ENCODE results near the gene INTS1.

The INTS1 gene

GRCh38 chr7:1431634-1432380 lies 72.4 kb downstream of the INTS1 start:
- POLR2A ChIA-PET, result no interaction called here
- H3K4me3 ChIP-seq (ENCODE audit: control insufficient read depth in 1 of 7, extremely low read depth in 1 of 7, insufficient read depth in 4 of 7, low read depth in 2 of 7, low read length in 6 of 7), result no peak overlapping the region
- WGBS (ENCODE audit: insufficient coverage), result 57% methylated on average over 12 of the region's 22 CpGs
- H3K27me3 ChIP-seq (replicated peaks in 2 of 5; ENCODE audit: control insufficient read depth in 4 of 5, insufficient read depth in 5 of 5, low read length in 4 of 5), result peaks cover 0 to 20% (median 0%) of the 10 kb centered on the region in 5 experiments
- H3K9me3 ChIP-seq (ENCODE audit: control extremely low read depth in 1 of 5, control insufficient read depth in 4 of 5, insufficient read depth in 2 of 5, low read depth in 1 of 5, low read length in 4 of 5), result no peaks in the 10 kb centered on the region
- CTCF ChIA-PET, result interaction anchor here (0.8 to 2.1 kb wide), 13 partner anchors 9 to 241 kb away, joined by 3 to 6 read pairs (median 3); no protein-coding TSS in a partner anchor
- no peaks in the 10 kb centered on the region for H3K36me3 ChIP-seq (ENCODE audit: control insufficient read depth in 4 of 4, insufficient read depth in 4 of 4, low read length in 3 of 4)
- H3K27ac ChIP-seq (ENCODE audit: insufficient read depth in 1 of 2, low read depth in 1 of 2, low read length in 2 of 2, poor library complexity in 1 of 2, severe bottlenecking in 2 of 2), result no peak overlapping the region
- no peak for DNase-seq
- H3K4me1 ChIP-seq (ENCODE audit: control extremely low read depth in 1 of 4, control insufficient read depth in 4 of 4, insufficient read depth in 4 of 4, low read length in 3 of 4), result no peaks in the 10 kb centered on the region

- WGBS (ENCODE audit: insufficient coverage), result 77% methylated on average over 7 of the region's 10 CpGs
- Histone ChIP-seq H3K27me3 (replicated peaks in 2 of 5; ENCODE audit: control insufficient read depth in 4 of 5, insufficient read depth in 5 of 5, low read length in 4 of 5) (peaks cover 0 to 20% (median 0%) of the 10 kb centered on the region in 5 experiments), H3K4me3 (ENCODE audit: control insufficient read depth in 1 of 7, extremely low read depth in 1 of 7, insufficient read depth in 4 of 7, low read depth in 2 of 7, low read length in 6 of 7) (no peak overlapping the region), H3K27ac (ENCODE audit: insufficient read depth in 1 of 2, low read depth in 1 of 2, low read length in 2 of 2, poor library complexity in 1 of 2, severe bottlenecking in 2 of 2) (no peak overlapping the region), H3K4me1 (ENCODE audit: control extremely low read depth in 1 of 4, control insufficient read depth in 4 of 4, insufficient read depth in 4 of 4, low read length in 3 of 4) (no peaks in the 10 kb centered on the region), H3K36me3 (ENCODE audit: control insufficient read depth in 4 of 4, insufficient read depth in 4 of 4, low read length in 3 of 4) (no peaks in the 10 kb centered on the region), H3K9me3 (ENCODE audit: control extremely low read depth in 1 of 5, control insufficient read depth in 4 of 5, insufficient read depth in 2 of 5, low read depth in 1 of 5, low read length in 4 of 5) (no peaks in the 10 kb centered on the region)
- no peak for DNase-seq
- CTCF ChIA-PET, result interaction anchor here (0.8 to 1.7 kb wide), 6 partner anchors 12 to 240 kb away, joined by 3 to 4 read pairs (median 3); no protein-coding TSS in a partner anchor
- POLR2A ChIA-PET, result interaction anchor here (0.7 kb wide), 1 partner anchor 196 kb away, joined by 3 read pairs; no protein-coding TSS in a partner anchor
Measured at GRCh38 chr7:1431226-1431625, 73.0 kb downstream of the INTS1 start.

- DNase-seq, result no peak
- Histone ChIP-seq H3K27ac (ENCODE audit: insufficient read depth in 1 of 2, low read depth in 1 of 2, low read length in 2 of 2, poor library complexity in 1 of 2, severe bottlenecking in 2 of 2) (no peak overlapping the region), H3K36me3 (ENCODE audit: control insufficient read depth in 4 of 4, insufficient read depth in 4 of 4, low read length in 3 of 4) (no peaks in the 10 kb centered on the region), H3K9me3 (ENCODE audit: control extremely low read depth in 1 of 5, control insufficient read depth in 4 of 5, insufficient read depth in 2 of 5, low read depth in 1 of 5, low read length in 4 of 5) (no peaks in the 10 kb centered on the region), H3K4me3 (ENCODE audit: control insufficient read depth in 1 of 7, extremely low read depth in 1 of 7, insufficient read depth in 4 of 7, low read depth in 2 of 7, low read length in 6 of 7) (no peak overlapping the region), H3K4me1 (ENCODE audit: control extremely low read depth in 1 of 4, control insufficient read depth in 4 of 4, insufficient read depth in 4 of 4, low read length in 3 of 4) (no peaks in the 10 kb centered on the region), H3K27me3 (replicated peaks in 2 of 5; ENCODE audit: control insufficient read depth in 4 of 5, insufficient read depth in 5 of 5, low read length in 4 of 5) (peaks cover 0 to 20% (median 0%) of the 10 kb centered on the region in 5 experiments)
- POLR2A ChIA-PET, result no interaction called here
- 92% methylated on average over 24 of the region's 32 CpGs for WGBS (ENCODE audit: insufficient coverage)
- CTCF ChIA-PET, result interaction anchor here (0.7 to 2.3 kb wide), 4 partner anchors 13 to 236 kb away, joined by 3 to 6 read pairs (median 5); no protein-coding TSS in a partner anchor
Measured at GRCh38 chr7:1430056-1430845, 73.9 kb downstream of the INTS1 start.

GRCh38 chr7:1428941-1429501 lies 75.2 kb downstream of the INTS1 start:
- peaks cover 0 to 20% (median 0%) of the 10 kb centered on the region in 5 experiments for H3K27me3 ChIP-seq (replicated peaks in 2 of 5; ENCODE audit: control insufficient read depth in 4 of 5, insufficient read depth in 5 of 5, low read length in 4 of 5)
- ChIA-PET CTCF (interaction anchor here (0.5 to 2.3 kb wide), 4 partner anchors 9 to 235 kb away, joined by 3 to 6 read pairs (median 4); no protein-coding TSS in a partner anchor), POLR2A (no interaction called here)
- no peaks in the 10 kb centered on the region for H3K36me3 ChIP-seq (ENCODE audit: control insufficient read depth in 4 of 4, insufficient read depth in 4 of 4, low read length in 3 of 4)
- WGBS (ENCODE audit: insufficient coverage), result 70% methylated on average over 12 of the region's 20 CpGs
- no peak overlapping the region for H3K4me3 ChIP-seq (ENCODE audit: control insufficient read depth in 1 of 7, extremely low read depth in 1 of 7, insufficient read depth in 4 of 7, low read depth in 2 of 7, low read length in 6 of 7)
- DNase-seq, result no peak
- no peaks in the 10 kb centered on the region for H3K9me3 ChIP-seq (ENCODE audit: control extremely low read depth in 1 of 5, control insufficient read depth in 4 of 5, insufficient read depth in 2 of 5, low read depth in 1 of 5, low read length in 4 of 5)
- no peaks in the 10 kb centered on the region for H3K4me1 ChIP-seq (ENCODE audit: control extremely low read depth in 1 of 4, control insufficient read depth in 4 of 4, insufficient read depth in 4 of 4, low read length in 3 of 4)
- H3K27ac ChIP-seq (ENCODE audit: insufficient read depth in 1 of 2, low read depth in 1 of 2, low read length in 2 of 2, poor library complexity in 1 of 2, severe bottlenecking in 2 of 2), result no peak overlapping the region

GRCh38 chr7:1427064-1427657 lies 77.0 kb downstream of the INTS1 start:
- no peak for DNase-seq
- Histone ChIP-seq H3K9me3 (ENCODE audit: control extremely low read depth in 1 of 5, control insufficient read depth in 4 of 5, insufficient read depth in 2 of 5, low read depth in 1 of 5, low read length in 4 of 5) (no peaks in the 10 kb centered on the region), H3K4me3 (ENCODE audit: control insufficient read depth in 1 of 7, extremely low read depth in 1 of 7, insufficient read depth in 4 of 7, low read depth in 2 of 7, low read length in 6 of 7) (no peak overlapping the region), H3K4me1 (ENCODE audit: control extremely low read depth in 1 of 4, control insufficient read depth in 4 of 4, insufficient read depth in 4 of 4, low read length in 3 of 4) (peaks cover 0 to 9% (median 7%) of the 10 kb centered on the region in 4 experiments), H3K27me3 (replicated peaks in 2 of 5; ENCODE audit: control insufficient read depth in 4 of 5, insufficient read depth in 5 of 5, low read length in 4 of 5) (peaks cover 0 to 18% (median 0%) of the 10 kb centered on the region in 5 experiments), H3K36me3 (ENCODE audit: control insufficient read depth in 4 of 4, insufficient read depth in 4 of 4, low read length in 3 of 4) (no peaks in the 10 kb centered on the region), H3K27ac (ENCODE audit: insufficient read depth in 1 of 2, low read depth in 1 of 2, low read length in 2 of 2, poor library complexity in 1 of 2, severe bottlenecking in 2 of 2) (no peak overlapping the region)
- POLR2A ChIA-PET, result no interaction called here
- 92% methylated on average over 13 of the region's 13 CpGs for WGBS (ENCODE audit: insufficient coverage)
- CTCF ChIA-PET, result interaction anchor here (0.7 kb wide), 1 partner anchor 13 kb away, joined by 3 read pairs; no protein-coding TSS in a partner anchor

GRCh38 chr7:1426474-1426873 lies 77.7 kb downstream of the INTS1 start:
- CTCF ChIA-PET, result interaction anchor here (0.7 kb wide), 1 partner anchor 14 kb away, joined by 3 read pairs; no protein-coding TSS in a partner anchor

More at GRCh38 chr7:1426474-1426873, 77.7 kb downstream of the INTS1 start:
- no peak for DNase-seq
- no peak overlapping the region for H3K4me3 ChIP-seq (ENCODE audit: control insufficient read depth in 1 of 7, extremely low read depth in 1 of 7, insufficient read depth in 4 of 7, low read depth in 2 of 7, low read length in 6 of 7)
- 97% methylated on average over 13 of the region's 15 CpGs for WGBS (ENCODE audit: insufficient coverage)
- H3K4me1 ChIP-seq (ENCODE audit: control extremely low read depth in 1 of 4, control insufficient read depth in 4 of 4, insufficient read depth in 4 of 4, low read length in 3 of 4), result peaks cover 0 to 9% (median 7%) of the 10 kb centered on the region in 4 experiments
- H3K27ac ChIP-seq (ENCODE audit: insufficient read depth in 1 of 2, low read depth in 1 of 2, low read length in 2 of 2, poor library complexity in 1 of 2, severe bottlenecking in 2 of 2), result no peak overlapping the region
- H3K36me3 ChIP-seq (ENCODE audit: control insufficient read depth in 4 of 4, insufficient read depth in 4 of 4, low read length in 3 of 4), result no peaks in the 10 kb centered on the region
- no peaks in the 10 kb centered on the region for H3K9me3 ChIP-seq (ENCODE audit: control extremely low read depth in 1 of 5, control insufficient read depth in 4 of 5, insufficient read depth in 2 of 5, low read depth in 1 of 5, low read length in 4 of 5)
- POLR2A ChIA-PET, result no interaction called here
- peaks cover 0 to 13% (median 0%) of the 10 kb centered on the region in 5 experiments for H3K27me3 ChIP-seq (replicated peaks in 2 of 5; ENCODE audit: control insufficient read depth in 4 of 5, insufficient read depth in 5 of 5, low read length in 4 of 5)
